ENCODE measurements around the gene PPEF1. TPM values are rescaled to one million over a fixed set of nuclear protein-coding genes. Genes with fewer than 3 reads are reported as not detected.
A peak's percentile ranks its signal among the peaks of the same experiment; 100 is the strongest.
"Not testable (repeated sequence)": the region's sequence is repeated elsewhere in the genome, so short reads cannot be mapped to it uniquely, and the experiment has no call there.

PPEF1 gene
- total RNA-seq, 1 donor, result not detected

GRCh38 chrX:18833071-18833731 is 125.8 kb downstream of the PPEF1 start:
- DNase-seq (ENCODE audit: low read depth), result peak; percentile 56
- no peak for TF ChIP-seq CTCF (IDR thresholded peaks at IDR 0.05; ENCODE audit: insufficient read depth, low read length)
- H3K4me3 ChIP-seq (ENCODE audit: low read depth, low read length), result peak overlapping the region; percentile 17

GRCh38 chrX:18847901-18848300 is 140.5 kb downstream of the PPEF1 start:
- DNase-seq (ENCODE audit: low read depth), result not testable (repeated sequence)

GRCh38 chrX:18855919-18856644 is 148.6 kb downstream of the PPEF1 start:
- H3K4me3 ChIP-seq (ENCODE audit: low read depth, low read length), result no peak overlapping the region
- no peak for TF ChIP-seq CTCF (IDR thresholded peaks at IDR 0.05; ENCODE audit: insufficient read depth, low read length)
- DNase-seq (ENCODE audit: low read depth), result no peak

More at GRCh38 chrX:18847901-18848300, 140.5 kb downstream of the PPEF1 start:
- not testable (repeated sequence) for H3K4me3 ChIP-seq (ENCODE audit: low read depth, low read length)

- no peak for TF ChIP-seq CTCF (IDR thresholded peaks at IDR 0.05; ENCODE audit: insufficient read depth, low read length)
- no peak overlapping the region for H3K4me3 ChIP-seq (ENCODE audit: low read depth, low read length)
- no peak for DNase-seq (ENCODE audit: low read depth)
These were observed 149.2 kb downstream of the PPEF1 start for GRCh38 chrX:18856645-18856997.

- H3K4me3 ChIP-seq (ENCODE audit: low read depth, low read length), result no peak overlapping the region
- no peak for DNase-seq (ENCODE audit: low read depth)
- TF ChIP-seq CTCF (IDR thresholded peaks at IDR 0.05; ENCODE audit: insufficient read depth, low read length), result no peak
These were observed 154.1 kb downstream of the PPEF1 start for GRCh38 chrX:18861511-18861910.

GRCh38 chrX:18864390-18864920 is 157.0 kb downstream of the PPEF1 start:
- no peak for DNase-seq (ENCODE audit: low read depth)
- TF ChIP-seq CTCF (IDR thresholded peaks at IDR 0.05; ENCODE audit: insufficient read depth, low read length), result no peak
- H3K4me3 ChIP-seq (ENCODE audit: low read depth, low read length), result no peak overlapping the region

- peak; percentile 43 for DNase-seq (ENCODE audit: low read depth)
- H3K4me3 ChIP-seq (ENCODE audit: low read depth, low read length), result no peak overlapping the region
- TF ChIP-seq CTCF (IDR thresholded peaks at IDR 0.05; ENCODE audit: insufficient read depth, low read length), result no peak
These were observed 163.9 kb downstream of the PPEF1 start for GRCh38 chrX:18871161-18871890.
